Heart right ventricle (tissue), 16 donors: ENCODE data around the gene PLPPR1. TPM values are rescaled to one million over a fixed set of nuclear protein-coding genes. Genes with fewer than 3 reads are reported as not detected.

Source experiments
- ATAC-seq, 8 donors: fragments of 200-7000 bp; cut with Tn5 transposase; one replicate each; pipeline ENCODE4 v1.9.1; 2020; ENCODE audit warnings: mild to moderate bottlenecking in 8 of 8, moderate library complexity in 8 of 8, moderate number of reproducible peaks in 1 of 8
- DNase-seq, 2 donors: peaks; one replicate each; pipeline ENCODE4 v3.0.0-alpha.2; 2020
- H3K27ac ChIP-seq, 10 donors: fragments of 200-600 bp; sonication (generic) in 2 of 10; one replicate each; pipeline versions ENCODE4 v1.5.0 to v1.8.0; 2020 to 2022; ENCODE audit warnings: mild to moderate bottlenecking in 3 of 10
- H3K27me3 ChIP-seq, 7 donors: fragments of 200-600 bp; one replicate each; pipeline ENCODE4 v1.8.0; 2021 to 2022; ENCODE audit warnings: mild to moderate bottlenecking in 2 of 7
- H3K36me3 ChIP-seq, 9 donors: fragments of 200-600 bp; sonication (generic) in 1 of 9; one replicate each; pipeline versions ENCODE4 v1.5.0 to v1.8.0; 2020 to 2022; ENCODE audit warnings: mild to moderate bottlenecking in 2 of 9
- H3K4me1 ChIP-seq, 9 donors: fragments of 200-600 bp; sonication (generic) in 1 of 9; one replicate each; pipeline versions ENCODE4 v1.5.0 to v1.8.0; 2020 to 2022; ENCODE audit warnings: mild to moderate bottlenecking in 4 of 9
- H3K4me3 ChIP-seq, 10 donors: fragments of 200-600 bp; sonication (generic) in 2 of 10; one replicate each; pipeline versions ENCODE4 v1.5.0 to v1.8.0; 2020 to 2022; ENCODE audit warnings: mild to moderate bottlenecking in 7 of 10, moderate library complexity in 2 of 10
- H3K9me3 ChIP-seq, 11 donors: fragments of 200-600 bp in 10 of 11; sonication (generic) in 2 of 11; one replicate each; pipeline versions ENCODE4 v1.5.0 to v1.8.0; 2013 to 2022; ENCODE audit warnings: mild to moderate bottlenecking in 2 of 11, control low read depth in 1 of 11, moderate library complexity in 1 of 11
- CTCF ChIP-seq, 9 donors: fragments of 200-600 bp; sonication (generic) in 2 of 9; IDR thresholded peaks; one replicate each; pipeline versions ENCODE4 v1.5.0 to v1.8.0; 2021 to 2022; ENCODE audit warnings: antibody characterized with exemption in 9 of 9, mild to moderate bottlenecking in 5 of 9, moderate library complexity in 1 of 9
- WGBS, 2 donors: extraction: QIAGEN DNeasy Blood & Tissue Kit; methylation state at CpG; one replicate each; pipeline ENCODE4 v1.1.7; 2013; ENCODE audit warnings: inconsistent platforms in 1 of 2; 5-methylcytosine and 5-hydroxymethylcytosine counted together
- intact Hi-C, 10 donors: fragments of 100-400 bp; cut with DNase I; formaldehyde crosslinking; loops; one replicate each; pipeline versions ENCODE4 v1.11.1 to v1.14.2; 2022
- polyA plus RNA-seq, 2 donors: library from polyadenylated mRNA; stranded (reverse); fragments of 200-250 nt; gene quantifications; one replicate each; pipeline ENCODE4 v1.2.3, GENCODE V29; 2013
- total RNA-seq, 10 donors: library from RNA; stranded (reverse); fragmentation: NEBNext Ultra II Directional in 3 of 10; extraction: Animal tissue kit (Norgen Biotek cat#: 25700) in 3 of 10; gene quantifications; one replicate each; pipeline versions ENCODE4 v1.2.1 to v1.2.4, GENCODE V29; 2021 to 2023
- donor health status: Arrhythmogenic right ventricular cardiomyopathy.
- donor health status: ischemic (EF 13 %, LVEDD 7.1; RV severe dilation, severe dysfunction).
- donor health status: healthy with polysubstance abuse.
- donor health status: DM: no; HTN: yes; CAD: no.
- donor health status: DM: no; HTN: no; CAD: no.
- donor health status: ischemic (EF 25% LVEDD 6.9; RV normal size, moderate dysfunction).
- donor health status: ischemic (EF 25% LVEDD 5.7; RV mildly dilated, moderate dysfunction).
- donor health status: healthy.
- donor health status: DM: yes; HTN: yes; CAD: no.
- donor health status: Ischemic cardiomyopathy.
- donor health status: ischemic (EF 35%, LVEDD 5.7; RV mildly dilated, moderate dysfunction).
- donor health status: nonischemic (EF 11% LVEDD 7.7; RV severe dilation, severe dysfunction).
- donor health status: DM: yes; HTN: yes; CAD: no.
- donor health status: PGD.
- donor health status: ischemic (EF 29% LVEDD 5.4; RV normal size, mild dysfunction).
- donor health status: nonischemic (EF 23%, LVEDD 6.1; RV moderate dilation, normal function).

PLPPR1 gene
- total and polyA plus RNA-seq, 12 donors = not detected

GRCh38 chr9:101128623-101129022 lies 100.1 kb downstream of the PLPPR1 start:
- Histone ChIP-seq H3K27me3 (no peaks in the 10 kb centered on the region), H3K4me3 (no peak overlapping the region), H3K9me3 (peaks cover 0 to 19% (median 0%) of the 10 kb centered on the region in 11 donors), H3K4me1 (no peaks in the 10 kb centered on the region), H3K36me3 (no peaks in the 10 kb centered on the region), H3K27ac (no peak overlapping the region)
- TF ChIP-seq CTCF (IDR thresholded peaks at IDR 0.05) = no peak
- ATAC-seq = no peak
- DNase-seq = no peak
- intact Hi-C loops = loop anchor here in 3 of 10 donors (10.0 kb wide), 3 partner anchors 96 to 186 kb away; no protein-coding TSS in a partner anchor

DNA sequence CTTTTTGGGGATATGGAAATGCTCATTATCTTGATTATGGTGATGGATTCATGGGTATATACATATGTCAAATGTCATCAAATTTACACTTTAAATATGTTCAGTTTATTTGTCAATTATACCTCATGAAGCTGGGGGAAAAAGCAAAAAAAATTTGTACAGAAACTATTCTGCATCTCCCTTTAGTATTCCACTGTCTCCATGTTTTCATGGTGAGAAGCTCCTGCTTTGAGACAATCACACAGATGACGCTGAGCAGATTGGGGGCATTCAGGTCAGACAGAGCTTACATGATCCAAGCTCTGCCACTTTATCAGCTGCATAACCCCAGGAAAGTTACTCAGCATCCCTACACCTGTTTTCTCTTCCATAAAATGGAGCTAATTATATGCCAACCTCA lies 101.5 kb downstream of the PLPPR1 start:
- 73% methylated on average over 1 of the region's 1 CpG for WGBS, 2 donors
- DNase-seq (no peak), ATAC-seq (no peak)
- no peaks in the 10 kb centered on the region for H3K36me3 ChIP-seq
- H3K4me1 ChIP-seq = no peaks in the 10 kb centered on the region
- H3K9me3 ChIP-seq = peaks cover 0 to 9% (median 0%) of the 10 kb centered on the region in 11 donors
- intact Hi-C loops = no loop called here
- no peaks in the 10 kb centered on the region for H3K27me3 ChIP-seq
- no peak for TF ChIP-seq CTCF (IDR thresholded peaks at IDR 0.05)
- no peak overlapping the region for H3K4me3 ChIP-seq
- H3K27ac ChIP-seq = no peak overlapping the region

- no peak overlapping the region for H3K4me3 ChIP-seq
- H3K27me3 ChIP-seq = peaks cover 0 to 7% (median 0%) of the 10 kb centered on the region in 7 donors
- no peak for TF ChIP-seq CTCF (IDR thresholded peaks at IDR 0.05)
- H3K27ac ChIP-seq = no peak overlapping the region
- H3K9me3 ChIP-seq = peaks cover 0 to 9% (median 0%) of the 10 kb centered on the region in 11 donors
- DNase-seq = no peak
- ATAC-seq = no peak
- 70 to 78% methylated on average over 5 of the region's 5 CpGs for WGBS, 2 donors
- intact Hi-C loops = no loop called here
- H3K4me1 ChIP-seq = no peaks in the 10 kb centered on the region
- H3K36me3 ChIP-seq = no peaks in the 10 kb centered on the region
Observed at GRCh38 chr9:101131326-101131725, 102.8 kb downstream of the PLPPR1 start.

DNA sequence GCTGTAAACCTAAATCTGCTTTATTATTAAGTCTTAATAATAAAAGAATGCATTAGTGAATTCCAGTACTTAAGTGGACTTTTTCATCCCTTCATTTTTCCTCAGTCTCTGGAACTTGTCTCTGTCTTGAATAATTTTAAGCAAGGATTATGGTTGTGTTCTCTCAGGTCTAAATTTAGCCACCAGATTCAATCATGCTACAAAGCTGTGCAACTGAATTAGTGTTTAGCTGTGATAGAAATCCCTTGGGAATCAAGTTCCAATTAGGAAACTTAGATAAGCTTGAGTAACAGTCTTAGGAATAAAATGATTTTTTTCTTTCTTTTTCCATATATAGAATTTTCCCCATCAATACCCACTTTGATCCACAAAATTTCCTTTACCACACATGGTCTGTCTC lies 104.3 kb downstream of the PLPPR1 start:
- Histone ChIP-seq H3K4me1 (no peaks in the 10 kb centered on the region), H3K9me3 (peaks cover 0 to under 1% (median 0%) of the 10 kb centered on the region in 11 donors), H3K36me3 (no peaks in the 10 kb centered on the region), H3K27ac (no peak overlapping the region), H3K4me3 (no peak overlapping the region), H3K27me3 (peaks cover 0 to 21% (median 0%) of the 10 kb centered on the region in 7 donors)
- ATAC-seq (no peak), DNase-seq (no peak)
- TF ChIP-seq CTCF (IDR thresholded peaks at IDR 0.05) = no peak
- intact Hi-C loops = no loop called here
